ENCODE results near the gene TTYH2.
A peak's percentile ranks its signal among the peaks of the same experiment; 100 is the strongest.
"Not testable (repeated sequence)": the region's sequence is repeated elsewhere in the genome, so short reads cannot be mapped to it uniquely, and the experiment has no call there.

Gene TTYH2

GRCh38 chr17:74267987-74268499 is 54.7 kb downstream of the TTYH2 start:
- DNase-seq (ENCODE audit: low read depth): no peak

- no peak for DNase-seq (ENCODE audit: low read depth)
These were observed 55.2 kb downstream of the TTYH2 start for GRCh38 chr17:74268558-74268957.

- no peak for DNase-seq (ENCODE audit: low read depth)
These were observed 57.0 kb downstream of the TTYH2 start for GRCh38 chr17:74270333-74270732.

- DNase-seq (ENCODE audit: low read depth): no peak
These were observed 57.9 kb downstream of the TTYH2 start for GRCh38 chr17:74271281-74271680.

GRCh38 chr17:74271901-74272561 is 58.7 kb downstream of the TTYH2 start:
- DNase-seq (ENCODE audit: low read depth): no peak

- no peak for DNase-seq (ENCODE audit: low read depth)
These were observed 59.4 kb downstream of the TTYH2 start for GRCh38 chr17:74272731-74273201.

GRCh38 chr17:74274060-74274708 is 60.8 kb downstream of the TTYH2 start, which contains the start of gene DNAI2:
TSS of gene DNAI2 (plus strand) at chr17:74274234. CDS start at chr17:74281818, 7,584 bp downstream.
- no peak for DNase-seq (ENCODE audit: low read depth)

GRCh38 chr17:74274709-74275340 is 61.5 kb downstream of the TTYH2 start:
- DNase-seq (ENCODE audit: low read depth): no peak

GRCh38 chr17:74276051-74276476 is 62.7 kb downstream of the TTYH2 start:
- no peak for DNase-seq (ENCODE audit: low read depth)

- DNase-seq (ENCODE audit: low read depth): no peak
These were observed 63.2 kb downstream of the TTYH2 start for GRCh38 chr17:74276541-74277009.

GRCh38 chr17:74277935-74278334 is 64.6 kb downstream of the TTYH2 start:
- DNase-seq (ENCODE audit: low read depth): no peak

- not testable (repeated sequence) for DNase-seq (ENCODE audit: low read depth)
These were observed 66.2 kb downstream of the TTYH2 start for GRCh38 chr17:74279617-74280016.

GRCh38 chr17:74280093-74280513 is 66.7 kb downstream of the TTYH2 start:
- DNase-seq (ENCODE audit: low read depth): peak; percentile 27

- no peak for DNase-seq (ENCODE audit: low read depth)
These were observed 68.4 kb downstream of the TTYH2 start for GRCh38 chr17:74281799-74282198.

- DNase-seq (ENCODE audit: low read depth): not testable (repeated sequence)
These were observed 68.9 kb downstream of the TTYH2 start for GRCh38 chr17:74282274-74282586.

GRCh38 chr17:74282587-74283370 is 69.4 kb downstream of the TTYH2 start:
- no peak for DNase-seq (ENCODE audit: low read depth)

- DNase-seq (ENCODE audit: low read depth): no peak
These were observed 70.0 kb downstream of the TTYH2 start for GRCh38 chr17:74283371-74283673.

- DNase-seq (ENCODE audit: low read depth): no peak
These were observed 73.7 kb downstream of the TTYH2 start for GRCh38 chr17:74287031-74287602.

GRCh38 chr17:74288785-74289184 is 75.4 kb downstream of the TTYH2 start:
- DNase-seq (ENCODE audit: low read depth): no peak

- no peak for DNase-seq (ENCODE audit: low read depth)
These were observed 76.3 kb downstream of the TTYH2 start for GRCh38 chr17:74289688-74290087.

- DNase-seq (ENCODE audit: low read depth): no peak
These were observed 77.0 kb downstream of the TTYH2 start for GRCh38 chr17:74290340-74290739.

- DNase-seq (ENCODE audit: low read depth): no peak
These were observed 79.1 kb downstream of the TTYH2 start for GRCh38 chr17:74292495-74292894.
